Astrocyte (in vitro differentiated cells and primary cell): ENCODE measurements around the gene GARIN5A. TPM values are rescaled to one million over a fixed set of nuclear protein-coding genes. Genes with fewer than 3 reads are reported as not detected.

Experiments
- DNase-seq: peaks from one replicate; pipeline ENCODE4 v3.0.0-alpha.2; 2010; ENCODE audit warnings: low read depth
- FAIRE-seq: peaks from 2 replicates; lab custom pipeline; 2011; peaks lifted over from hg19 to GRCh38; lab: Jason Lieb, UNC
- H2AFZ ChIP-seq: 2 replicates; pipeline ENCODE4 v1.6.0; 2012; ENCODE audit warnings: low read depth, low read length, inconsistent platforms
- H3K27ac ChIP-seq: 2 replicates; pipeline ENCODE4 v1.5.1; 2011; ENCODE audit warnings: low read depth, low read length, inconsistent platforms
- H3K27me3 ChIP-seq: 2 replicates; pipeline ENCODE4 v1.6.0; 2011; ENCODE audit warnings: low read length, inconsistent platforms; ENCODE audit not compliant: insufficient read depth
- H3K36me3 ChIP-seq: 2 replicates; pipeline ENCODE4 v1.5.1; 2011; ENCODE audit warnings: low read length, inconsistent platforms; ENCODE audit not compliant: insufficient read depth
- H3K4me1 ChIP-seq: 2 replicates; pipeline ENCODE4 v1.5.1; 2011; ENCODE audit warnings: low read length, inconsistent platforms; ENCODE audit not compliant: insufficient read depth
- H3K4me2 ChIP-seq: 2 replicates; pipeline ENCODE4 v1.6.0; 2012; ENCODE audit warnings: low read length, inconsistent platforms
- H3K4me3 ChIP-seq: 2 replicates; pipeline ENCODE4 v1.5.1; 2011; ENCODE audit warnings: low read depth, mild to moderate bottlenecking, low read length, inconsistent platforms; ENCODE audit not compliant: insufficient read depth
- H3K79me2 ChIP-seq: 2 replicates; pipeline ENCODE4 v1.6.0; 2012; ENCODE audit warnings: mild to moderate bottlenecking, low read length, inconsistent platforms; ENCODE audit not compliant: insufficient read depth
- H3K9ac ChIP-seq: 2 replicates; pipeline ENCODE4 v1.6.0; 2012; ENCODE audit warnings: mild to moderate bottlenecking, low read length, inconsistent platforms
- H3K9me3 ChIP-seq: 2 replicates; pipeline ENCODE4 v1.5.1; 2012; ENCODE audit warnings: low read depth, mild to moderate bottlenecking, low read length, inconsistent platforms; ENCODE audit not compliant: insufficient read depth
- H4K20me1 ChIP-seq: 2 replicates; pipeline ENCODE4 v1.6.0; 2012; ENCODE audit warnings: low read length, inconsistent platforms; ENCODE audit not compliant: insufficient read depth
- H3K27ac Mint-ChIP-seq: one replicate; pipeline ENCODE4 v1.8.0; 2021; ENCODE audit warnings: mild to moderate bottlenecking, mixed read lengths; ENCODE audit not compliant: unreplicated experiment
- H3K27me3 Mint-ChIP-seq: one replicate; pipeline ENCODE4 v1.8.0; 2021; ENCODE audit warnings: low read depth, mixed read lengths; ENCODE audit not compliant: unreplicated experiment
- H3K36me3 Mint-ChIP-seq: one replicate; pipeline ENCODE4 v1.8.0; 2021; ENCODE audit warnings: low read depth, mixed read lengths; ENCODE audit not compliant: unreplicated experiment
- H3K4me1 Mint-ChIP-seq: one replicate; pipeline ENCODE4 v1.8.0; 2021; ENCODE audit warnings: low read depth, mixed read lengths; ENCODE audit not compliant: unreplicated experiment
- H3K4me3 Mint-ChIP-seq: one replicate; pipeline ENCODE4 v1.8.0; 2021; ENCODE audit warnings: mild to moderate bottlenecking, moderate library complexity, mixed read lengths; ENCODE audit not compliant: unreplicated experiment
- H3K9me3 Mint-ChIP-seq: one replicate; pipeline ENCODE4 v1.8.0; 2021; ENCODE audit warnings: mild to moderate bottlenecking, mixed read lengths; ENCODE audit not compliant: unreplicated experiment
- EZH2 ChIP-seq: IDR thresholded peaks from 2 replicates; pipeline ENCODE4 v1.6.1; 2012; ENCODE audit warnings: mild to moderate bottlenecking, low read length, inconsistent platforms; ENCODE audit not compliant: insufficient read depth
- total RNA-seq: library from RNA; stranded (reverse); gene quantifications from 2 replicates; pipeline ENCODE4 v1.2.1, GENCODE V29; 2021
- TF ChIP-seq, protein P1 (sequence below): IDR thresholded peaks from 2 replicates; pipeline ENCODE4 v1.5.1; 2011; ENCODE audit warnings: low read depth, mild to moderate bottlenecking, inconsistent platforms, low read length, moderate library complexity; ENCODE audit not compliant: insufficient read depth

Gene GARIN5A
- total RNA-seq, 1 donor from 2014 or later, result not detected

DNA sequence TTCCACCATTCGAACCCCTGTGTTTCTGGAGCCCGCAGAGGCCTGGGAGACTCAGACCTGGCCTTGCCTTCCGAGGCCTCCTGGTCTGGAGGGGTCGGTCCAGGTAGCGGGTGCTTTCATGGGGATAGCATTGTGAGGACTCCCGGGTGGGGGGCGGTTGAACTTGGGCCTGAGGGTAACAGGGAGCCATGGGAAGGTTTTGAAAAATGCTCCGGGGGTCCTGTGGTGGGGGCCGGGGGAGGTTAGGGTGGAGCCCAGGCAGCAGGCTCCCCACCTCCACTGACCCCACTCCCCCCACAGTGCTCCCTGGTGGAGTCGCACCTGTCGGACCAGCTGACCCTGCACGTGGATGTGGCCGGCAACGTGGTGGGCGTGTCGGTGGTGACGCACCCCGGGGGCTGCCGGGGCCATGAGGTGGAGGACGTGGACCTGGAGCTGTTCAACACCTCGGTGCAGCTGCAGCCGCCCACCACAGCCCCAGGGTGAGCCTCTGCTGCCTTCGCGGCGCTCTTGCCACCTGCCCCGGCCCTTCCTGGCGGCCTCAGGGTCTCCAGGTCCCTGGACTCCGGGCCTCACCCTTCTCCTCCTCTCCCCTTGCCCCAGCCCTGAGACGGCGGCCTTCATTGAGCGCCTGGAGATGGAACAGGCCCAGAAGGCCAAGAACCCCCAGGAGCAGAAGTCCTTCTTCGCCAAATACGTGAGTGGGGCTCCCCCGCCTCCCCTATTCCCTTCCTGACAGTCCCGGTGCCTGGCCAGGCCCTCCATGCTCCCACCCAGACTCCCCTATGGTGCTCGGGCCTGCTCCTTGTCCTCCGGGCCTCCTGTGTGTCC is 3.8 kb upstream of the GARIN5A start:
- Mint-ChIP-seq H3K27me3 (no peaks in the 10 kb centered on the region), H3K4me1 (no peaks in the 10 kb centered on the region), H3K9me3 (peaks cover 25% of the 10 kb centered on the region), H3K36me3 (no peaks in the 10 kb centered on the region), H3K27ac (no peak overlapping the region), H3K4me3 (no peak overlapping the region)
- H3K9me3 ChIP-seq, result no peaks in the 10 kb centered on the region
- H3K9ac ChIP-seq, result no peak overlapping the region
- DNase-seq (no peak), FAIRE-seq (no peak)
- H3K27me3 ChIP-seq, result no peaks in the 10 kb centered on the region
- H3K4me2 ChIP-seq, result no peak overlapping the region
- H3K4me1 ChIP-seq, result peaks cover 5% of the 10 kb centered on the region
- peaks cover 25% of the 10 kb centered on the region for H3K79me2 ChIP-seq
- H3K27ac ChIP-seq, result no peak overlapping the region
- peaks cover 4% of the 10 kb centered on the region for H3K36me3 ChIP-seq
- peaks cover 20% of the 10 kb centered on the region for H4K20me1 ChIP-seq
- no peak for TF ChIP-seq EZH2
- TF ChIP-seq, protein P1, sequence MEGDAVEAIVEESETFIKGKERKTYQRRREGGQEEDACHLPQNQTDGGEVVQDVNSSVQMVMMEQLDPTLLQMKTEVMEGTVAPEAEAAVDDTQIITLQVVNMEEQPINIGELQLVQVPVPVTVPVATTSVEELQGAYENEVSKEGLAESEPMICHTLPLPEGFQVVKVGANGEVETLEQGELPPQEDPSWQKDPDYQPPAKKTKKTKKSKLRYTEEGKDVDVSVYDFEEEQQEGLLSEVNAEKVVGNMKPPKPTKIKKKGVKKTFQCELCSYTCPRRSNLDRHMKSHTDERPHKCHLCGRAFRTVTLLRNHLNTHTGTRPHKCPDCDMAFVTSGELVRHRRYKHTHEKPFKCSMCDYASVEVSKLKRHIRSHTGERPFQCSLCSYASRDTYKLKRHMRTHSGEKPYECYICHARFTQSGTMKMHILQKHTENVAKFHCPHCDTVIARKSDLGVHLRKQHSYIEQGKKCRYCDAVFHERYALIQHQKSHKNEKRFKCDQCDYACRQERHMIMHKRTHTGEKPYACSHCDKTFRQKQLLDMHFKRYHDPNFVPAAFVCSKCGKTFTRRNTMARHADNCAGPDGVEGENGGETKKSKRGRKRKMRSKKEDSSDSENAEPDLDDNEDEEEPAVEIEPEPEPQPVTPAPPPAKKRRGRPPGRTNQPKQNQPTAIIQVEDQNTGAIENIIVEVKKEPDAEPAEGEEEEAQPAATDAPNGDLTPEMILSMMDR, result no peak
- no peak overlapping the region for H3K4me3 ChIP-seq
- no peak overlapping the region for H2AFZ ChIP-seq

DNA sequence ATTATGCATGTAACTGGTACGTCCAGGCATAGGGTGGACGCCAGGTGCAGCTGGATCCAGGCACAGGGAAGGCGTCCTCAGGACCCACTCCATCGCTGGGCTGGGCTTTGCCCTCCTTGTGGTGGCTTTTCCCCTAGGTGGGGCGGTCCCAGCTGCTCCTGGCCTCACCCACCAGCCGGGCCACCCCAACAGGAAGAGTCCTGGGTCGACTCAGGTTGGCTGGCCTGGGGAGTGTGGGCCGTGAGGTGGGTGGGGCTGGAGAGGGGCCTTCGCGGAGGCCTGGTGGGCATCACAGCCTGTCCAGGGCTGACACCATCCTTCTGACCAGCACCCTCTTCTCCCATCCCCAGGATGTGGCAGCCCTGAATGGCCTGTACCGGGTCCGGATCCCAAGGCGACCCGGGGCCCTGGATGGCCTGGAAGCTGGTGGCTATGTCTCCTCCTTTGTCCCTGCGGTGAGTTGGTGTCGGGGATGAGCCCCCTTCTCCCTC is 3.2 kb upstream of the GARIN5A start:
- H3K79me2 ChIP-seq, result peaks cover 25% of the 10 kb centered on the region
- Mint-ChIP-seq H3K27me3 (no peaks in the 10 kb centered on the region), H3K27ac (no peak overlapping the region), H3K4me3 (no peak overlapping the region), H3K4me1 (no peaks in the 10 kb centered on the region), H3K36me3 (no peaks in the 10 kb centered on the region), H3K9me3 (peaks cover 27% of the 10 kb centered on the region)
- peaks cover 5% of the 10 kb centered on the region for H3K4me1 ChIP-seq
- H3K36me3 ChIP-seq, result peaks cover 4% of the 10 kb centered on the region
- no peak overlapping the region for H2AFZ ChIP-seq
- H4K20me1 ChIP-seq, result peaks cover 20% of the 10 kb centered on the region
- TF ChIP-seq, protein P1, result no peak
- TF ChIP-seq EZH2, result no peak
- H3K4me3 ChIP-seq, result no peak overlapping the region
- no peaks in the 10 kb centered on the region for H3K27me3 ChIP-seq
- no peak overlapping the region for H3K27ac ChIP-seq
- FAIRE-seq (no peak), DNase-seq (no peak)
- no peaks in the 10 kb centered on the region for H3K9me3 ChIP-seq
- no peak overlapping the region for H3K4me2 ChIP-seq
- no peak overlapping the region for H3K9ac ChIP-seq
